PC-3 (cell line): ENCODE measurements around the gene CDK5RAP3. TPM values are rescaled to one million over a fixed set of nuclear protein-coding genes. Genes with fewer than 3 reads are reported as not detected.
A peak's percentile ranks its signal among the peaks of the same experiment; 100 is the strongest.

Experiments
- ATAC-seq: fragments of 200-7000 bp; cut with Tn5 transposase; 2 replicates; pipeline ENCODE4 v1.9.1; 2020; ENCODE audit warnings: mild to moderate bottlenecking, moderate library complexity
- Bru-seq: library from RNA; stranded (reverse); fragments of 400-500 nt; gene quantifications from one replicate; lab custom pipeline; 2021; lab: Mats Ljungman, UMichigan
- BruChase-seq, 2 experiments: library from RNA; stranded (reverse); fragments of 400-500 nt; gene quantifications; one replicate each; lab custom pipeline; 2021; lab: Mats Ljungman, UMichigan
- BruUV-seq: library from RNA; stranded (reverse); fragments of 400-500 nt; replicated peaks from 2 replicates; lab custom pipeline; 2021; lab: Mats Ljungman, UMichigan
- CTCF ChIA-PET: fragments of 300-600 bp; sonication (Branson Sonifier 250); formaldehyde crosslinking; loops from one replicate; lab custom pipeline; 2022; ENCODE audit warnings: antibody characterized with exemption; lab: Charles Lee
- POLR2A ChIA-PET: fragments of 300-600 bp; sonication (Branson Sonifier 250); formaldehyde crosslinking; loops from one replicate; lab custom pipeline; 2022; ENCODE audit warnings: antibody characterized with exemption; ENCODE audit not compliant: unreplicated experiment; lab: Charles Lee
- DNase-seq: peaks from one replicate; pipeline ENCODE4 v3.0.0-alpha.2; 2015
- H2AFZ ChIP-seq: fragments of 300-600 bp; sonication (generic); 2 replicates; pipeline ENCODE4 v1.6.0; 2016; ENCODE audit warnings: antibody characterized with exemption, low read length
- H3F3A ChIP-seq: fragments of 300-600 bp; sonication (generic); one replicate; pipeline ENCODE4 v1.6.0; 2017; ENCODE audit warnings: antibody characterized with exemption, low read length, control low read depth, mild to moderate bottlenecking; ENCODE audit not compliant: unreplicated experiment
- H3K27ac ChIP-seq: fragments of 300-600 bp; sonication (generic); 2 replicates; pipeline ENCODE4 v1.5.1; 2016; ENCODE audit warnings: mild to moderate bottlenecking, low read length
- H3K27me3 ChIP-seq: fragments of 300-600 bp; sonication (generic); 2 replicates; pipeline ENCODE4 v1.6.1; 2016; ENCODE audit warnings: low read length, mixed read lengths
- H3K36me3 ChIP-seq: fragments of 300-600 bp; sonication (generic); 2 replicates; pipeline ENCODE4 v1.6.1; 2016; ENCODE audit warnings: low read depth, mixed run types, low read length, mixed read lengths
- H3K4me1 ChIP-seq: fragments of 300-600 bp; sonication (generic); 2 replicates; pipeline ENCODE4 v1.5.1; 2016; ENCODE audit warnings: low read length; ENCODE audit not compliant: insufficient read depth
- H3K4me2 ChIP-seq: fragments of 300-600 bp; sonication (generic); 2 replicates; pipeline ENCODE4 v1.6.0; 2016; ENCODE audit warnings: low read length
- H3K4me3 ChIP-seq: fragments of 300-600 bp; sonication (generic); 2 replicates; pipeline ENCODE4 v1.5.1; 2016; ENCODE audit warnings: mild to moderate bottlenecking, low read length, mixed read lengths
- H3K79me2 ChIP-seq: fragments of 300-600 bp; sonication (generic); 2 replicates; pipeline ENCODE4 v1.6.1; 2017; ENCODE audit warnings: low read length, mixed read lengths
- H3K9ac ChIP-seq: fragments of 300-600 bp; sonication (generic); 2 replicates; pipeline ENCODE4 v1.6.0; 2016; ENCODE audit warnings: mild to moderate bottlenecking, low read length
- H3K9me2 ChIP-seq: fragments of 300-600 bp; sonication (generic); replicated peaks from 2 replicates; pipeline ENCODE4 v1.6.1; 2016; ENCODE audit warnings: mixed run types, low read length, mixed read lengths
- H3K9me3 ChIP-seq: fragments of 300-600 bp; sonication (generic); 2 replicates; pipeline ENCODE4 v1.6.1; 2016; ENCODE audit warnings: low read length, mixed read lengths
- H4K20me1 ChIP-seq: fragments of 300-600 bp; sonication (generic); 2 replicates; pipeline ENCODE4 v1.6.1; 2016; ENCODE audit warnings: low read length, mixed read lengths
- CTCF ChIP-seq: fragments of 300-600 bp; sonication (generic); conservative IDR thresholded peaks from 2 replicates; pipeline ENCODE4 v1.5.1; 2017; ENCODE audit warnings: antibody characterized with exemption, low read depth, mild to moderate bottlenecking, low read length
- EZH2 ChIP-seq: fragments of 300-600 bp; sonication (generic); IDR thresholded peaks from one replicate; pipeline ENCODE4 v1.6.1; 2017; ENCODE audit warnings: antibody characterized with exemption, mild to moderate bottlenecking, low read length; ENCODE audit not compliant: unreplicated experiment
- EZH2phosphoT487 ChIP-seq: fragments of 300-600 bp; sonication (generic); IDR thresholded peaks from 2 replicates; pipeline ENCODE4 v1.6.1; 2018; ENCODE audit warnings: mild to moderate bottlenecking, antibody characterized with exemption, low read length, borderline replicate concordance
- intact Hi-C: fragments of 100-400 bp; cut with micrococcal nuclease; formaldehyde crosslinking; loops from 2 replicates; pipeline ENCODE4 v1.9.0; 2023
- long read RNA-seq: library from polyadenylated mRNA; unstranded; transcript quantifications from one replicate; pipeline ENCODE4 v2.0.0, GENCODE V29; 2021; ENCODE audit not compliant: unreplicated experiment
- total RNA-seq: library from RNA; depleted of rRNA; stranded (reverse); fragments of >200 nt; gene quantifications from 2 replicates; pipeline ENCODE4 v1.2.3, GENCODE V29; 2014; rRNA removed

Gene CDK5RAP3
- total RNA-seq (193 and 209 TPM in 2 replicates), Bru-seq, nascent RNA (percentile 94 among the genes with signal in this experiment), BruChase-seq, experiment 1, labeled RNA remaining after a 6-hour chase (percentile 98 among the genes with signal in this experiment), BruChase-seq, experiment 2, labeled RNA remaining after a 2-hour chase (percentile 97 among the genes with signal in this experiment)
- long read RNA-seq, transcript CDK5RAP3-217 (13 exons, 2,609 nt), result minor isoform, 17 of 499 reads
- long read RNA-seq, transcript CDK5RAP3-201 (14 exons, 1,866 nt), result major isoform, 129 of 499 reads
- long read RNA-seq, transcript CDK5RAP3-237 (13 exons, 2,519 nt), result minor isoform, 7 of 499 reads
- long read RNA-seq, transcript CDK5RAP3-231 (12 exons, 2,759 nt), result minor isoform, 103 of 499 reads
- long read RNA-seq, partial matches to known transcripts, result 131 of 499 reads
- long read RNA-seq, other reads (novel, unspliced or antisense), result 107 of 499 reads

- Histone ChIP-seq H3K36me3 (peaks cover 12% of the 10 kb centered on the region; the same call in 1 of the 2 replicates), H3F3A (no peaks in the 10 kb centered on the region), H3K27ac (peak within 1 kb of the TSS; percentile 58), H2AFZ (peak within 1 kb of the TSS; percentile 88), H3K9me3 (no peaks in the 10 kb centered on the region), H3K4me2 (peak within 1 kb of the TSS; percentile 93), H3K4me1 (peaks cover 49% of the 10 kb centered on the region), H3K27me3 (no peaks in the 10 kb centered on the region), H3K9ac (peak within 1 kb of the TSS; percentile 85), H3K4me3 (peak within 1 kb of the TSS; percentile 73), H3K79me2 (peaks cover 23% of the 10 kb centered on the region), H4K20me1 (no peaks in the 10 kb centered on the region), H3K9me2 (no peaks in the 10 kb centered on the region)
- BruUV-seq, result TSS peak; percentile 73
- CTCF ChIA-PET, result interaction anchor here (0.5 to 2.7 kb wide), 17 partner anchors 13 to 337 kb away, joined by 3 to 60 read pairs (median 7); partner anchors contain the start of genes PNPO, PRR15L and SCRN2
- POLR2A ChIA-PET, result interaction anchor here (0.5 to 1.6 kb wide), 12 partner anchors 14 to 106 kb away, joined by 3 to 30 read pairs (median 4); partner anchors contain the start of genes NFE2L1, PNPO, PRR15L and SP2
- TF ChIP-seq EZH2phosphoT487 (no peak), CTCF (peak; percentile 94), EZH2 (no peak)
- DNase-seq (peak; percentile 100), ATAC-seq (peak; percentile 82)
- intact Hi-C loops, result loop anchor here (1.0 to 2.0 kb wide), 7 partner anchors 22 to 130 kb away; partner anchors contain the start of genes PNPO, SCRN2 and SP2
Measured at GRCh38 chr17:47970725-47971499, at the start of gene CDK5RAP3. Gene CDK5RAP3, plus strand, starts transcription at chr17:47971113. Its CDS starts 34 bp downstream, at chr17:47971147.

- CTCF ChIA-PET, result no interaction called here
Measured at GRCh38 chr17:47924785-47925677, 45.9 kb upstream of the CDK5RAP3 start.

More at GRCh38 chr17:47924785-47925677, 45.9 kb upstream of the CDK5RAP3 start:
- Histone ChIP-seq H3K27me3 (no peaks in the 10 kb centered on the region), H3K79me2 (no peaks in the 10 kb centered on the region), H3F3A (no peaks in the 10 kb centered on the region), H3K36me3 (peaks cover 6% of the 10 kb centered on the region; the same call in 1 of the 2 replicates), H3K9me3 (no peaks in the 10 kb centered on the region), H3K9me2 (no peaks in the 10 kb centered on the region), H3K9ac (no peak overlapping the region), H4K20me1 (no peaks in the 10 kb centered on the region), H3K4me3 (no peak overlapping the region), H3K4me2 (no peak overlapping the region), H2AFZ (no peak overlapping the region), H3K4me1 (no peaks in the 10 kb centered on the region), H3K27ac (no peak overlapping the region)
- BruUV-seq, result no TSS peak
- intact Hi-C loops, result no loop called here
- no peak for TF ChIP-seq EZH2
- TF ChIP-seq CTCF, result no peak
- no peak for TF ChIP-seq EZH2phosphoT487
- POLR2A ChIA-PET, result no interaction called here
- no peak for ATAC-seq
- DNase-seq, result no peak
